GM18505 (cell line): ENCODE data around the gene SNRNP40.
"Not testable (repeated sequence)": the region's sequence is repeated elsewhere in the genome, so short reads cannot be mapped to it uniquely, and the experiment has no call there.

ENCODE experiments used
- ATAC-seq: cut with Tn5 transposase; IDR thresholded peaks from one replicate; pipeline ENCODE4 v1.9.1; 2021; ENCODE audit not compliant: unreplicated experiment
- POLR2A ChIP-seq: IDR thresholded peaks from 4 replicates; pipeline ENCODE4 v1.6.1; 2011; ENCODE audit warnings: borderline replicate concordance; ENCODE audit not compliant: insufficient read depth, insufficient read length; ENCODE audit errors: extremely low read depth

The SNRNP40 gene

DNA sequence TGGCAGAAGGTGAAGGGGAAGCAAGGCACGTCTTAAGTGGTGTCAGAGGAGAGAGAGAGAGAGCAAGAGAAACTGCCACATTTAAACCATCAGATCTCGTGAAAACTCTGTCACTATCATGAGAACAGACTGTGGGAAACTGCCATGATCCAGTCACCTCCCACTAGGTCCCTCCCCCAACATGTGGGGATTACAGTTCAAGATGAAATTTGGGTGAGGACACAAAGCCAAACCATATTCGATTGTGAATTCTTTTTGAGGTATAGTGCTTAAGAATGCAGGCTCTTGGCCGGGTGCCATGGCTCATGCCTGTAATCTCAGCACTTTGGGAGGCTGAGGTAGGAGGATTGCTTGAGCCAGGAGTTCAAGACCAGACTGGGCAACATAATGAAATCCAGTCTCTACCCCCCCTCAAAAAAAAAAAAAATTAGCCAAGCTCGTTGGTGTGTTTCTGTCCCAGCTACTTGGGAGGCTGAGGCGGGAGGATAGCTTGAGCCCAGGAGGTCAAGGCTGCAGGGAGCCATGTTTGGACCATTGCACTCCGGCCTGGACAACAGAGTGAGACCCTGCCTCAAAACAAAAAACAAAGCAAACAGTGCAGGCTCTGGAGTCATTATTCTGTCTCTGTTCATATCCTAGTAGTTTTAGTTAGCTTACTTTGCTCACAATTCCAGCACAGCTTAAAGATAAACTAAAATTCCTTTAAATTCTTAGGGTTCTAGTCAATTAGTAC lies 6.3 kb upstream of the SNRNP40 start:
- no peak for TF ChIP-seq POLR2A
- ATAC-seq: no peak

DNA sequence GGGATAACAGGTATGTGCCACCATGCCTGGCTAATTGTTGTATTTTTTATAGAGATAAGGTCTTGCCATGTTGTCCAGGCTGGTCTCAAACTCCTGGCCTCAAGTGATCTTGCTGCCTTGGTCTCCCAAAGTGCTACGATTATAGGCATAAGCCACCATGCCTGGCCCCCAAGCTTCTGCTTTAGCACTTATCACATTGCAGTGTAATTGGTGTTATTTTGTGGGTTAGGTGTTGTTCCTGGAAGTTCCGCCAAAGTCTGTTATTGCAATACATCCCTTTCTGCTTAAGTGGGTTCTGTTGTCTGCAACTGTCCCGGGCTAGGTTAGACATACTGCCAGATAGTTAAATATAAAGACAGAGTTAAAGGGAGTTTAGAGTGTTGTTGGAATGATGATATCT lies 3.6 kb upstream of the SNRNP40 start:
- ATAC-seq: no peak
- no peak for TF ChIP-seq POLR2A

- no peak for ATAC-seq
- TF ChIP-seq POLR2A: no peak
Measured at GRCh38 chr1:31299365-31299764, 2.8 kb upstream of the SNRNP40 start.

DNA sequence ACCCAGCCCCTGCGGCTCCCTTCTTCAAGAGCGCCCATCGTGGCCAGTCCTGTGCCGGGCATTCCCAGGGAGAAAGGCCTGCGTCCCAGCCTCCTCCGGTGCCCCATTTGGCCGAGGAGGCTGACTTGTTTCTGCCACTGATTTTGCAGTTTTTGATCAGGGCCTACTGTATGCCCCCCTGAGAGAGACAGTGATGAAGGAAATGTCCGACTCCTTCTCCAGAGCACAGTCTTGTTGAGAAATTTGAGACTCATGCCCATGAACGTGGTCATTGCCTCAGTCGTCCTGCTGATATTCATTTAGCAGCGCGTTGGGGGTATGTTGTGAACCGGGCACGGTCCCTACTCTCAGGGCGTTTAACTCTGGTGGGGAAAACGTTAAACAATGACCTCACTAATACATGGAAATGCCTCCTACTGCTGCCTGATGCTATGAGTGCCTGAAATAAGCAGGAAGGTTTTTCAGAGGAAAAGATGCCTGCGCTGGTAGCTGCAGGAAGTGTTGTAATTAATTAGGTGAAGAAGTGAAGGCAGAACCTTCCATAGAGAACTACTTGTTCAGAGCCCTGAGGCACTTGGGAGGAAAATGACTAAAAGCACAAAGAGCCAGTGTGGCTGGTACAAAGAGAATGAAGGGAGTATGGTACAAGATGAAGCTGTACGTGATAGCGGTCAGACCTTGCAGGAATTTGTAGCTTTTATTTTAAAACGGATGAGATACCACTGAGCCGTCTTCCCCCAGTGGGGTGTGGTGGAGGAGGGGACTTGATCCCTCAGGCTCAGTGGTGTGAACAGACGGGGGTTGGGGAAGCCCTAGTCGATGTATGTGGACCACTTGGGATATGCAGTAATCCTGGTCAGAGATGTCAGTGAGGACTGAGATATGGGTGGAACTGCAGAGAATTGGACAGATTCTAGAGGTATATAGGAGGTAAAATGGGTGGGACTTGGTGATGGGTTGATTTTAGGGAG lies 974 bp upstream of the SNRNP40 start:
- no peak for ATAC-seq
- no peak for TF ChIP-seq POLR2A

DNA sequence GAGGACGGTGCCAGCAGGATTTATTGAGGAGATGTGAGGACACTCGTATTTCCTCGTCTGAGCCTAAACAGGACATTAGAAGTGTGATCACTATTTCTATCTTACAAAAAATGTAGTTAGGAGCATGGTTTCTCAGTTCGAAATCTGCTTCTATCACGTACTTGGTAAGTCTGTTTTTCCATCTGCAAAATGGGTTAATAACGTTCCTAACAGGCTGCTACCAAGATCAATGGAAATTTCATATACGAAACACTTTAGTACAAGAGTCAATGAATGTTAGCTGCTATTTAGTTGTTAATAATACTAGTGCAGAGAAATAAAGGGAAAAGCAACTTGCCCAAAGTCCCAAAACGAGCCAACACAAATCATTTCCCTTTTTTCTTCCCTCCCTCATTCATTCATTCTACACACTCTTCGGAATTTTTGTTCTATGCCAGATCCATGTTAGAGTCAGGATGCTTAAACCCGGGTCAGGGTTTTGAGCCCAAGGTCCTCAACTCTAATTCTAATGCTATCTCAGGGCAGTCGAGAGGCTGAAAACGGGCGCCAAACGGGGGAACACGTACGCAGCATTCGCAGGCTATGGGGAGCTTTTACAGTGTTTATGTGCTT lies 608 bp downstream of the SNRNP40 start:
- ATAC-seq: no peak
- TF ChIP-seq POLR2A: no peak

DNA sequence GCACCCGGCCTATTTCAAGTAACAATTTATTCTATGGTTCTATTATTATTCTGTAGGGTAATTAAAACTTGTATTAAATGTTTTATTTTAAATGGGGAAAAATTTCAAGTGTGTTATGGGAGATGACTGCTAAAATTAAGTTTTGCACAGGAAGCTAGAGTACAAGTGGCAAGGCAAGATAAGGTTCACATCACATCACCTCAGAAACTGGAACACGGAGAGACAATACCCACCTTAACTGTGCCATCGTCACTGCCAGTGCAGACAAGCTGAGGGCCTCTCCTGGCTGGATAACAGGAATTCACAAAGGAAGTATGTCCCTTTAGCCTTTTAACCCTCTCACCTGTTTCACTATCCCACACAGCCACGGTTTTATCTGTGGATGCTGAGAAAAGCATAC lies 7.6 kb downstream of the SNRNP40 start:
- no peak for ATAC-seq
- TF ChIP-seq POLR2A: no peak

DNA sequence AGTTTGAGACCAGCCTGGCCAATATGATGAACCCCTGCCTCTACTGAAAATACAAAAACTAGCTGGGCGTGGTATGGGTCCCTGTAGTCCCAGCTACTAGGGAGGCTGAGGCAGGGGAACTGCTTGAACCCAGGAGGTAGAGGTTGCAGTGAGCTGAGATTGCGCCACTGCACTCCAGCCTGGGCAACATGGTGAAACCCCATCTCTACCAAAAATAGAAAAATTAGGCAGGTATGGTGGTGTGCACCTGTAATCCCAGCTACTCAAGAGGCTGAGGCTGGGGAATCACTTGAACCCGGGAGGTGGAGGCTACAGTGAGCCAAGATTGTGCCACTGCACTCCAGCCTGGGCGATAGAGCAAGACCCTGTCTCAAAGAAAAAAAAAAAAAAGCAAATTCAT lies 8.8 kb downstream of the SNRNP40 start:
- not testable (repeated sequence) for ATAC-seq

DNA sequence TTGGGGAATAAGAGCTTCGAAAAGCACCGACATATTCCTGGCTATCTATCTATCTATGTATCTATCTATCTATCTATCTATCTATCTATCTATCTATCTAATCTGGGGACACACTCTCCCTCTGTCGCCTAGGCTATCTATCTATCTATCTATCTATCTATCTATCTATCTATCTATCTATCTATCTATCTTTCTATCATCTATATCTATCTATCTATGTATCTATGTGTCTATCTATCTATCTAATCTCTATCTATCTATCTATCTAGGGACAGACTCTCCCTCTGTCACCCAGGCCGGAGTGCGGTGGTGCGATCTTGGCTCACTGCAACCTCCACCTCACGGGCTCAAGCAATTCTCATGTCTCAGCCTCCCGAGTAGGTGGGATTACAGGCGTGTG lies 14.2 kb downstream of the SNRNP40 start:
- ATAC-seq: not testable (repeated sequence)

GRCh38 chr1:31273619-31274018 lies 23.0 kb downstream of the SNRNP40 start:
- no peak for ATAC-seq
- TF ChIP-seq POLR2A: no peak

- no peak for TF ChIP-seq POLR2A
- no peak for ATAC-seq
Measured at GRCh38 chr1:31272369-31272768, 24.2 kb downstream of the SNRNP40 start.

DNA sequence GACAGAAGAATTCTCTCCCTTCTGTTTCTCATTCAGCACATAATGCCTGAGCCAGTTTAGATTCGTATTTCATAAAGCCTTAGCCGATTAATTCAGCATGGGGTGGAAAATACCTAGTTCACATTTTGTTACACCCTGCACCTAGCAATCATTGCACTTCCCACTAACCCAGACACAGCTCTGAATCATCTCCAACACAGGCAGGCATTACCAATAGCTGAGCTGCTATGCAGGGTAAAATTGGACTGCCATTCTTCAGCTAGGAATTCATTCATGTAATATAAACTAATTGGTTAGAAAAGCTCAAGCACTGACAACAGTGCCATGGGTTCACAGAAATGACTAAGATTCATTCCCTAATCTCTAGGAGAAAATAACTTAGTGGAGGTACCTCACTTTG lies 30.0 kb downstream of the SNRNP40 start:
- TF ChIP-seq POLR2A: no peak
- no peak for ATAC-seq

- ATAC-seq: no peak
Measured at GRCh38 chr1:31264790-31265386, 31.7 kb downstream of the SNRNP40 start.

GRCh38 chr1:31263408-31263807 lies 33.2 kb downstream of the SNRNP40 start:
- no peak for ATAC-seq
- no peak for TF ChIP-seq POLR2A

More at GRCh38 chr1:31264790-31265386, 31.7 kb downstream of the SNRNP40 start:
- TF ChIP-seq POLR2A: no peak

DNA sequence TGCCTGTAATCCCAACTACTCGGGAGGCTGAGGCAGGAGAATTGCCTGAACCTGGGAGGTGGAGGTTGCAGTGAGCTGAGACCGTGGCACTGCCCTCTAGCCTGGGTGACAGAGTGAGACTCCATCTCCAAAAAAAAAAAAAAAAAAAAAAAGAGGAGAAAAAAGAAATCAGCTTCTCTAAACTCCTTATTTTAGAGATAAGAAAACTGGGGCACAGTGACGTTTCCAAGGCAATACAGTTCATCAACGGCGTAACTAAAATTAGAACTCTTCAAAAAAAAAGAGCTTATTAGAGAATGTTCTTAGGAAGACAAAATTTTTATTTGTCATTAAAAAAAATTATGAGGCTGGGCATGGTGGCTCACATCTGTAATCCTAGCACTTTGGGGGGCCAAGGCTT lies 34.2 kb downstream of the SNRNP40 start:
- ATAC-seq: not testable (repeated sequence)
